Mesenchymal stem cell (in vitro differentiated cells and primary cell): ENCODE results near the gene CEP57. TPM values are rescaled to one million over a fixed set of nuclear protein-coding genes. Genes with fewer than 3 reads are reported as not detected.
A peak's percentile ranks its signal among the peaks of the same experiment; 100 is the strongest.

ENCODE experiments used
- DNase-seq: peaks from one replicate; pipeline ENCODE4 v3.0.0-alpha.2; 2013
- H2AFZ ChIP-seq: one replicate; pipeline ENCODE4 v1.6.1; 2013; ENCODE audit warnings: low read depth, mild to moderate bottlenecking, control low read depth, inconsistent platforms, low read length, moderate library complexity
- H2AK5ac ChIP-seq: 2 replicates; pipeline ENCODE4 v1.6.1; 2013; ENCODE audit warnings: low read length, moderate library complexity, mild to moderate bottlenecking, inconsistent platforms; ENCODE audit not compliant: severe bottlenecking
- H2BK120ac ChIP-seq: one replicate; pipeline ENCODE4 v1.6.1; 2013; ENCODE audit warnings: low read depth, mild to moderate bottlenecking, inconsistent platforms, low read length, moderate library complexity
- H2BK12ac ChIP-seq, 2 experiments: one replicate each; pipeline ENCODE4 v1.6.1; 2013; ENCODE audit warnings: inconsistent platforms in 2 of 2, low read length in 2 of 2, mild to moderate bottlenecking in 2 of 2, moderate library complexity in 2 of 2, control low read depth in 1 of 2
- H2BK15ac ChIP-seq: one replicate; pipeline ENCODE4 v1.6.1; 2013; ENCODE audit warnings: mild to moderate bottlenecking, low read depth, inconsistent platforms; ENCODE audit not compliant: poor library complexity, severe bottlenecking
- H2BK5ac ChIP-seq: 2 replicates; pipeline ENCODE4 v1.6.1; 2013; ENCODE audit warnings: low read depth, mild to moderate bottlenecking, low read length, control low read depth, inconsistent platforms; ENCODE audit not compliant: poor library complexity, severe bottlenecking
- H3K14ac ChIP-seq, 2 experiments: one replicate each; pipeline ENCODE4 v1.6.1; 2013; ENCODE audit warnings: inconsistent platforms in 2 of 2, low read length in 2 of 2, control low read depth in 1 of 2, mild to moderate bottlenecking in 1 of 2, moderate library complexity in 1 of 2
- H3K18ac ChIP-seq, 2 experiments: one replicate each; pipeline ENCODE4 v1.6.1; 2013; ENCODE audit warnings: inconsistent platforms in 2 of 2, low read length in 2 of 2, control low read depth in 1 of 2, low read depth in 1 of 2, mild to moderate bottlenecking in 1 of 2
- H3K23ac ChIP-seq, 2 experiments: one replicate each; pipeline ENCODE4 v1.6.1; 2013; ENCODE audit warnings: inconsistent platforms in 2 of 2, low read length in 2 of 2, mild to moderate bottlenecking in 2 of 2, moderate library complexity in 2 of 2, control low read depth in 1 of 2
- H3K27ac ChIP-seq: 2 replicates; pipeline ENCODE4 v1.5.1; 2013; ENCODE audit warnings: mild to moderate bottlenecking, moderate library complexity, low read length, control low read depth, inconsistent platforms; ENCODE audit not compliant: poor library complexity, severe bottlenecking
- H3K27me3 ChIP-seq, 2 experiments: 2 replicates each; pipeline versions ENCODE4 v1.6.1 to v1.7.0; 2013; ENCODE audit warnings: low read length in 2 of 2, mild to moderate bottlenecking in 2 of 2, moderate library complexity in 2 of 2, control low read depth in 1 of 2, inconsistent platforms in 1 of 2; ENCODE audit not compliant: control insufficient read depth in 1 of 2, insufficient read depth in 1 of 2
- H3K36me3 ChIP-seq, 2 experiments: 2 replicates each; pipeline versions ENCODE4 v1.6.1 to v1.7.0; 2013; ENCODE audit warnings: low read length in 2 of 2, control low read depth in 1 of 2, inconsistent platforms in 1 of 2, low read depth in 1 of 2, mild to moderate bottlenecking in 1 of 2; ENCODE audit not compliant: insufficient read depth in 2 of 2, control insufficient read depth in 1 of 2
- H3K4ac ChIP-seq, 2 experiments: one replicate each; pipeline ENCODE4 v1.6.1; 2013; ENCODE audit warnings: inconsistent platforms in 2 of 2, low read length in 2 of 2, mild to moderate bottlenecking in 2 of 2, moderate library complexity in 2 of 2, control low read depth in 1 of 2, low read depth in 1 of 2
- H3K4me1 ChIP-seq: 2 replicates; pipeline ENCODE4 v1.6.1; 2013; ENCODE audit warnings: low read depth, low read length, control low read depth; ENCODE audit not compliant: control insufficient read depth, insufficient read depth
- H3K4me2 ChIP-seq: 2 replicates; pipeline ENCODE4 v1.6.1; 2013; ENCODE audit warnings: low read length, mild to moderate bottlenecking, inconsistent platforms; ENCODE audit not compliant: poor library complexity, severe bottlenecking
- H3K4me3 ChIP-seq, 2 experiments: 2 replicates each; pipeline versions ENCODE4 v1.5.1 to v1.7.0; 2013; ENCODE audit warnings: low read length in 2 of 2, mild to moderate bottlenecking in 2 of 2, control low read depth in 1 of 2, low read depth in 1 of 2; ENCODE audit not compliant: insufficient read depth in 1 of 2
- H3K79me1 ChIP-seq: replicated peaks from 2 replicates; pipeline ENCODE4 v1.6.1; 2013; ENCODE audit warnings: mild to moderate bottlenecking, control low read depth, low read length, inconsistent platforms; ENCODE audit not compliant: poor library complexity, severe bottlenecking
- H3K9ac ChIP-seq: 2 replicates; pipeline ENCODE4 v1.7.0; 2013; ENCODE audit warnings: mild to moderate bottlenecking, low read length, moderate library complexity
- H3K9me3 ChIP-seq: 2 replicates; pipeline ENCODE4 v1.7.0; 2013; ENCODE audit warnings: mild to moderate bottlenecking, low read length; ENCODE audit not compliant: control insufficient read depth
- H4K8ac ChIP-seq: one replicate; pipeline ENCODE4 v1.6.1; 2013; ENCODE audit warnings: inconsistent platforms, mild to moderate bottlenecking, low read length, moderate library complexity
- H4K91ac ChIP-seq: one replicate; pipeline ENCODE4 v1.6.1; 2013; ENCODE audit warnings: mild to moderate bottlenecking, low read length, inconsistent platforms
- WGBS: methylation state at CpG from one replicate; pipeline ENCODE4 v1.1.7; 2013; ENCODE audit warnings: mixed read lengths; 5-methylcytosine and 5-hydroxymethylcytosine counted together
- polyA plus RNA-seq, 2 experiments: library from polyadenylated mRNA; stranded (reverse); fragments of 200-250 nt; gene quantifications; one replicate each; pipeline ENCODE4 v1.2.3, GENCODE V29; 2013

Gene CEP57
- 25.9 TPM for polyA plus RNA-seq (2013, experiment 1 of 2)
- 26.4 TPM for polyA plus RNA-seq (2013, experiment 2 of 2)

- no peaks in the 10 kb centered on the region for H3K27me3 ChIP-seq
- under 1% methylated on average over 53 of the region's 55 CpGs for WGBS
- H3K4me3 ChIP-seq, result peak within 1 kb of the TSS; percentile 93 to 97
- H3K4me1 ChIP-seq, result peaks cover 2% of the 10 kb centered on the region
- peak within 1 kb of the TSS in 1 of 2 experiments; percentile 94 for H2BK12ac ChIP-seq
- peaks cover 3 to 26% of the 10 kb centered on the region in 2 experiments for H3K36me3 ChIP-seq
- H2BK120ac ChIP-seq, result no peak within 1 kb of the TSS
- DNase-seq, result peak; percentile 99
- H3K79me1 ChIP-seq, result peaks cover 9% of the 10 kb centered on the region
- no peaks in the 10 kb centered on the region for H3K9me3 ChIP-seq
- no peak within 1 kb of the TSS for H2AK5ac ChIP-seq
- peak within 1 kb of the TSS; percentile 67 for H3K4me2 ChIP-seq
- H3K27ac ChIP-seq, result peak within 1 kb of the TSS; percentile 90
- H2AFZ ChIP-seq, result peak within 1 kb of the TSS; percentile 89
- peak within 1 kb of the TSS; percentile 94 for H2BK5ac ChIP-seq
- peak within 1 kb of the TSS in 1 of 2 experiments; percentile 22 for H3K23ac ChIP-seq
- peak within 1 kb of the TSS in 1 of 2 experiments; percentile 97 for H3K14ac ChIP-seq
- H4K91ac ChIP-seq, result peak within 1 kb of the TSS; percentile 91
- H3K4ac ChIP-seq, result peak within 1 kb of the TSS; percentile 20 to 71
- peak within 1 kb of the TSS; percentile 96 for H3K9ac ChIP-seq
- H3K18ac ChIP-seq, result peak within 1 kb of the TSS; percentile 92 to 100
- peak within 1 kb of the TSS; percentile 29 for H2BK15ac ChIP-seq
- peak within 1 kb of the TSS; percentile 89 for H4K8ac ChIP-seq
Observed at GRCh38 chr11:95790123-95790932, at the start of gene CEP57. Gene CEP57, plus strand, starts transcription at chr11:95790498. Its CDS starts 201 bp downstream, at chr11:95790699.

GRCh38 chr11:95750101-95750500 is 40.2 kb upstream of the CEP57 start:
- 100% methylated on average over 1 of the region's 1 CpG for WGBS
- Histone ChIP-seq H2BK120ac (no peak overlapping the region), H3K79me1 (no peaks in the 10 kb centered on the region), H3K18ac (no peak overlapping the region), H3K4me1 (no peaks in the 10 kb centered on the region), H3K14ac (no peak overlapping the region), H4K8ac (no peak overlapping the region), H3K23ac (no peak overlapping the region), H2BK5ac (no peak overlapping the region), H2AK5ac (no peak overlapping the region), H2BK15ac (no peak overlapping the region), H3K27ac (no peak overlapping the region), H2AFZ (no peak overlapping the region), H4K91ac (no peak overlapping the region), H3K4me3 (no peak overlapping the region), H3K4ac (no peak overlapping the region), H3K4me2 (no peak overlapping the region), H2BK12ac (no peak overlapping the region), H3K27me3 (no peaks in the 10 kb centered on the region), H3K9me3 (no peaks in the 10 kb centered on the region), H3K9ac (no peak overlapping the region), H3K36me3 (no peaks in the 10 kb centered on the region)
- no peak for DNase-seq

GRCh38 chr11:95751515-95751914 is 38.8 kb upstream of the CEP57 start:
- Histone ChIP-seq H3K4me2 (no peak overlapping the region), H2BK5ac (no peak overlapping the region), H3K9ac (no peak overlapping the region), H3K14ac (no peak overlapping the region), H3K9me3 (no peaks in the 10 kb centered on the region), H2BK120ac (no peak overlapping the region), H2AFZ (no peak overlapping the region), H3K4me3 (no peak overlapping the region), H2AK5ac (no peak overlapping the region), H3K4ac (no peak overlapping the region), H3K18ac (no peak overlapping the region), H3K27me3 (no peaks in the 10 kb centered on the region), H3K36me3 (no peaks in the 10 kb centered on the region), H4K91ac (no peak overlapping the region), H4K8ac (no peak overlapping the region), H2BK12ac (no peak overlapping the region), H3K4me1 (no peaks in the 10 kb centered on the region), H3K27ac (no peak overlapping the region), H3K79me1 (no peaks in the 10 kb centered on the region), H3K23ac (no peak overlapping the region), H2BK15ac (no peak overlapping the region)
- DNase-seq, result no peak
- WGBS, result 81% methylated on average over 1 of the region's 1 CpG

GRCh38 chr11:95760941-95761340 is 29.4 kb upstream of the CEP57 start:
- no peak overlapping the region for H3K4ac ChIP-seq
- no peak overlapping the region for H3K23ac ChIP-seq
- H3K18ac ChIP-seq, result no peak overlapping the region
- no peaks in the 10 kb centered on the region for H3K79me1 ChIP-seq
- no peak overlapping the region for H3K27ac ChIP-seq
- H3K9ac ChIP-seq, result no peak overlapping the region
- H4K91ac ChIP-seq, result no peak overlapping the region
- H3K9me3 ChIP-seq, result no peaks in the 10 kb centered on the region
- H3K4me1 ChIP-seq, result no peaks in the 10 kb centered on the region
- 100% methylated on average over 1 of the region's 1 CpG for WGBS
- H4K8ac ChIP-seq, result no peak overlapping the region
- no peak overlapping the region for H2AK5ac ChIP-seq
- no peak for DNase-seq
- H2BK15ac ChIP-seq, result no peak overlapping the region
- H3K4me3 ChIP-seq, result no peak overlapping the region
- H2AFZ ChIP-seq, result no peak overlapping the region
- no peaks in the 10 kb centered on the region for H3K36me3 ChIP-seq
- no peak overlapping the region for H2BK120ac ChIP-seq
- no peak overlapping the region for H3K4me2 ChIP-seq
- no peak overlapping the region for H2BK5ac ChIP-seq
- no peak overlapping the region for H2BK12ac ChIP-seq
- no peak overlapping the region for H3K14ac ChIP-seq
- H3K27me3 ChIP-seq, result no peaks in the 10 kb centered on the region
